Endodermal cell (in vitro differentiated cells): ENCODE data around the gene COL5A1. TPM values are rescaled to one million over a fixed set of nuclear protein-coding genes. Genes with fewer than 3 reads are reported as not detected.
A peak's percentile ranks its signal among the peaks of the same experiment; 100 is the strongest.

ENCODE experiments used
- DNase-seq: peaks from one replicate; pipeline ENCODE4 v3.0.0-alpha.2; 2017
- H3K27ac ChIP-seq: 2 replicates; pipeline ENCODE4 v1.5.1; 2013; ENCODE audit warnings: mild to moderate bottlenecking, low read depth, low read length, moderate library complexity
- H3K27me3 ChIP-seq: 2 replicates; pipeline ENCODE4 v1.6.1; 2013; ENCODE audit warnings: mild to moderate bottlenecking, low read length, moderate library complexity; ENCODE audit not compliant: insufficient read depth, control insufficient read depth, poor library complexity, severe bottlenecking
- H3K36me3 ChIP-seq: 2 replicates; pipeline ENCODE4 v1.7.0; 2013; ENCODE audit warnings: mild to moderate bottlenecking, low read length, moderate library complexity; ENCODE audit not compliant: control insufficient read depth, insufficient read depth
- H3K4me1 ChIP-seq: one replicate; pipeline ENCODE4 v1.7.0; 2013; ENCODE audit warnings: low read length; ENCODE audit not compliant: control insufficient read depth, insufficient read depth
- H3K4me3 ChIP-seq: 2 replicates; pipeline ENCODE4 v1.5.1; 2013; ENCODE audit warnings: mild to moderate bottlenecking, low read length, moderate library complexity
- H3K9ac ChIP-seq: 2 replicates; pipeline ENCODE4 v1.6.1; 2013; ENCODE audit warnings: mild to moderate bottlenecking, low read length, moderate library complexity; ENCODE audit not compliant: poor library complexity, severe bottlenecking; ENCODE audit errors: extremely low read depth
- H3K9me3 ChIP-seq: 2 replicates; pipeline ENCODE4 v1.6.1; 2013; ENCODE audit warnings: mild to moderate bottlenecking, low read length, moderate library complexity; ENCODE audit not compliant: control insufficient read depth
- H3K27ac Mint-ChIP-seq: 2 replicates; pipeline ENCODE4 v1.8.0; 2020; ENCODE audit warnings: mixed read lengths
- H3K27me3 Mint-ChIP-seq: 2 replicates; pipeline ENCODE4 v1.8.0; 2021; ENCODE audit warnings: mild to moderate bottlenecking, mixed read lengths; ENCODE audit not compliant: insufficient read depth
- H3K36me3 Mint-ChIP-seq: 2 replicates; pipeline ENCODE4 v1.8.0; 2020; ENCODE audit warnings: low read depth, mixed read lengths
- H3K4me1 Mint-ChIP-seq: 2 replicates; pipeline ENCODE4 v1.8.0; 2020; ENCODE audit warnings: mixed read lengths
- H3K4me3 Mint-ChIP-seq: 2 replicates; pipeline ENCODE4 v1.8.0; 2020; ENCODE audit warnings: mild to moderate bottlenecking, moderate library complexity, mixed read lengths
- H3K9me3 Mint-ChIP-seq: 2 replicates; pipeline ENCODE4 v1.8.0; 2020; ENCODE audit warnings: mild to moderate bottlenecking, mixed read lengths
- WGBS, 2 experiments: methylation state at CpG; one replicate each; pipeline versions ENCODE4 v1.1.5 to v1.1.7; 2013; ENCODE audit warnings: missing lambda C conversion rate in 2 of 2, mixed read lengths in 1 of 2; ENCODE audit not compliant: insufficient coverage in 1 of 2, insufficient read length in 1 of 2; 5-methylcytosine and 5-hydroxymethylcytosine counted together
- total RNA-seq, 2 donors: library from RNA; stranded (reverse); fragmentation: NEBNext Ultra II Directional in 1 of 2; extraction: Animal tissue kit (Norgen Biotek cat#: 25700) in 1 of 2; gene quantifications; 2 replicates in 1 of 2; 3 replicates in 1 of 2; pipeline ENCODE4 v1.2.1, GENCODE V29; 2021
- TF ChIP-seq, protein P1 (sequence below): fragments of 200-600 bp; sonication (generic); conservative IDR thresholded peaks from 2 replicates; pipeline ENCODE4 v1.5.0; 2021; ENCODE audit warnings: antibody characterized with exemption, mild to moderate bottlenecking

Gene COL5A1
- total RNA-seq, 2 donors from 2014 or later: 65.3 to 76.6 TPM

DNA sequence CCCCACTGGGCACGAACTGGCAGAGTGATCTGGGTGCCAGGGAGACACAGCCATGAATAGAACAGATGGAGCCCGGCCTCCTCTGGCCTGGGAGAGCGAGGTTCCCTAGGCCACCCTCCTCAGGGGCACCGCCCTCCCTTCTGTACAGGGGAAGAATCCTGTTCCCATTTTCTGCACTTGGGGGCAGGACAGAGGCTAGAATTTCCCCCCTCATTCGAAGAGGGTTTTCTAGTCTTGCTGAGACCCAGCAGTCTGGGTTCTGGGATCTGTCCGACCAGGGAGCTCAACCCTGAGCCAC, 52.7 kb downstream of the COL5A1 start:
- WGBS, 2 experiments: 84 to 93% methylated on average over 5 to 6 of the region's 6 CpGs
- no peaks in the 10 kb centered on the region for H3K27me3 ChIP-seq

DNA sequence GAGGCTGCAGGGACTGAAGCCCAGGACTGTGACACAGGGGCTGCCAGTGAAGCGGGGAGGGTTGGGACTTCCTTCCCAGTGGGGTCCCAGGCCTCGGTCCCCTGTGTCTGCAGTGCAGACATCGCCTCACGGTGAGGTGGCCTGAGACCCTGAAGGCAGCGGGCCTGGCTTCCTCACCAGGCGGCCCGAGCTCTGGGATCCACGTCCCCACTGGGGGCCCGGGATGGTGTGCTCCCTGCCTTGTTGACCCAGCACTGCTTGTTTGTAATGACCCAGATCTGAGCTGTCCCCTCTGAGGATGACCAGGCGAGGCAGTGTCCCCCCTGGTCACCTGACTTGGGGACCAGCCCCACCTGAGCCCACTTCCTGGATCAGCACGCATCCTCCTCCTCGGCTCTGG, 53.1 kb downstream of the COL5A1 start:
- no peaks in the 10 kb centered on the region for H3K36me3 ChIP-seq
- TF ChIP-seq, protein P1, sequence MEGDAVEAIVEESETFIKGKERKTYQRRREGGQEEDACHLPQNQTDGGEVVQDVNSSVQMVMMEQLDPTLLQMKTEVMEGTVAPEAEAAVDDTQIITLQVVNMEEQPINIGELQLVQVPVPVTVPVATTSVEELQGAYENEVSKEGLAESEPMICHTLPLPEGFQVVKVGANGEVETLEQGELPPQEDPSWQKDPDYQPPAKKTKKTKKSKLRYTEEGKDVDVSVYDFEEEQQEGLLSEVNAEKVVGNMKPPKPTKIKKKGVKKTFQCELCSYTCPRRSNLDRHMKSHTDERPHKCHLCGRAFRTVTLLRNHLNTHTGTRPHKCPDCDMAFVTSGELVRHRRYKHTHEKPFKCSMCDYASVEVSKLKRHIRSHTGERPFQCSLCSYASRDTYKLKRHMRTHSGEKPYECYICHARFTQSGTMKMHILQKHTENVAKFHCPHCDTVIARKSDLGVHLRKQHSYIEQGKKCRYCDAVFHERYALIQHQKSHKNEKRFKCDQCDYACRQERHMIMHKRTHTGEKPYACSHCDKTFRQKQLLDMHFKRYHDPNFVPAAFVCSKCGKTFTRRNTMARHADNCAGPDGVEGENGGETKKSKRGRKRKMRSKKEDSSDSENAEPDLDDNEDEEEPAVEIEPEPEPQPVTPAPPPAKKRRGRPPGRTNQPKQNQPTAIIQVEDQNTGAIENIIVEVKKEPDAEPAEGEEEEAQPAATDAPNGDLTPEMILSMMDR: no peak
- H3K4me3 Mint-ChIP-seq: no peak overlapping the region
- H3K27ac Mint-ChIP-seq: peak overlapping the region; percentile 30
- H3K36me3 Mint-ChIP-seq: peaks cover 25% of the 10 kb centered on the region
- H3K4me1 Mint-ChIP-seq: no peaks in the 10 kb centered on the region
- H3K27me3 Mint-ChIP-seq: no peaks in the 10 kb centered on the region
- H3K27me3 ChIP-seq: no peaks in the 10 kb centered on the region
- no peaks in the 10 kb centered on the region for H3K9me3 ChIP-seq
- H3K9ac ChIP-seq: no peak overlapping the region
- H3K4me3 ChIP-seq: no peak overlapping the region
- no peaks in the 10 kb centered on the region for H3K4me1 ChIP-seq
- WGBS, 2 experiments: 93 to 96% methylated on average over 5 to 12 of the region's 12 CpGs
- DNase-seq: no peak
- no peaks in the 10 kb centered on the region for H3K9me3 Mint-ChIP-seq
- no peak overlapping the region for H3K27ac ChIP-seq

More for the DNA sequence above, 52.7 kb downstream of the COL5A1 start:
- H3K27ac ChIP-seq: no peak overlapping the region
- no peaks in the 10 kb centered on the region for H3K9me3 Mint-ChIP-seq
- no peak overlapping the region for H3K9ac ChIP-seq
- no peak for DNase-seq
- H3K4me3 Mint-ChIP-seq: no peak overlapping the region
- peaks cover 25% of the 10 kb centered on the region for H3K36me3 Mint-ChIP-seq
- H3K4me3 ChIP-seq: no peak overlapping the region
- H3K4me1 ChIP-seq: no peaks in the 10 kb centered on the region
- no peak overlapping the region for H3K27ac Mint-ChIP-seq
- TF ChIP-seq, protein P1: no peak
- H3K4me1 Mint-ChIP-seq: no peaks in the 10 kb centered on the region
- no peaks in the 10 kb centered on the region for H3K27me3 Mint-ChIP-seq
- H3K9me3 ChIP-seq: no peaks in the 10 kb centered on the region
- H3K36me3 ChIP-seq: no peaks in the 10 kb centered on the region

DNA sequence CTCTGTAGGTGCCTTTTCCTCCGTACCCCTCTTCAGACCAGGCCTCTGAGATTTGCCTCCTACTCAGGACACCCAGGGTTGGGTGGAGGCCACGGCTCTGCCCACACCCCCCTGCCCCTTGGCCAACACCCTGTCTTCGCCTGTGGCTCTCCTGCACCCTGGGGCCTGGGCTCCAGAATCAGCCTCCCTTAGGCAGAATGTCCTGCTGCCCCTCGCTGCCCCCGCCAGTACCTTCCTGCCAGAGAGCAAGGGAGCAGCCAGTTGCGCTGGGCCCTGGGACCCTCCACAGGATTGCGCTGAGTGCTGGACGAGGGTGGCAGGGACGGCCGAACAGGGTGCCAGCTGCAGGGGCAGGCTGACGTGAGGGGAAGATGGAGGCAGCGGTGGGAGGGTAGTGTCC, 53.5 kb downstream of the COL5A1 start:
- Mint-ChIP-seq H3K27ac (peak overlapping the region; percentile 30), H3K27me3 (no peaks in the 10 kb centered on the region), H3K4me1 (no peaks in the 10 kb centered on the region), H3K9me3 (no peaks in the 10 kb centered on the region), H3K36me3 (peaks cover 26% of the 10 kb centered on the region), H3K4me3 (no peak overlapping the region)
- no peaks in the 10 kb centered on the region for H3K36me3 ChIP-seq
- H3K4me1 ChIP-seq: no peaks in the 10 kb centered on the region
- WGBS, 2 experiments: 91% methylated on average over 8 to 12 of the region's 12 CpGs
- H3K27me3 ChIP-seq: no peaks in the 10 kb centered on the region
- H3K4me3 ChIP-seq: no peak overlapping the region
- no peak overlapping the region for H3K27ac ChIP-seq
- TF ChIP-seq, protein P1: no peak
- no peak for DNase-seq
- H3K9me3 ChIP-seq: no peaks in the 10 kb centered on the region
- no peak overlapping the region for H3K9ac ChIP-seq
